ENCODE results near the gene SRD5A1. TPM values are rescaled to one million over a fixed set of nuclear protein-coding genes. Genes with fewer than 3 reads are reported as not detected.

SRD5A1 gene
- total and polyA plus RNA-seq, 2 experiments from 2014 or later: 18.2 to 87.3 TPM

GRCh38 chr5:6673031-6673430, 39.8 kb downstream of the SRD5A1 start:
- DNase-seq (ENCODE audit: low spot score): no peak
- Histone ChIP-seq H3K36me3 (ENCODE audit: insufficient read depth) (no peaks in the 10 kb centered on the region), H3K27me3 (ENCODE audit: insufficient read depth) (no peaks in the 10 kb centered on the region), H3K4me1 (ENCODE audit: insufficient read depth) (no peaks in the 10 kb centered on the region; the same call in 1 of the 2 replicates), H2AFZ (no peak overlapping the region), H3F3A (replicated peaks; ENCODE audit: low read depth) (no peaks in the 10 kb centered on the region), H4K20me1 (replicated peaks; ENCODE audit: insufficient read depth) (no peaks in the 10 kb centered on the region), H3K4me2 (no peak overlapping the region), H3K79me2 (replicated peaks; ENCODE audit: insufficient read depth) (no peaks in the 10 kb centered on the region), H3K27ac (ENCODE audit: low read depth) (no peak overlapping the region), H3K4me3 (no peak overlapping the region), H3K9me2 (ENCODE audit: insufficient read depth) (peaks cover 15% of the 10 kb centered on the region; the same call in 1 of the 2 replicates)
- TF ChIP-seq EZH2 (IDR thresholded peaks at IDR 0.05; ENCODE audit: low read depth, unreplicated experiment): no peak
- no peak for TF ChIP-seq ZNF114 (CRISPR knock-in tag; IDR thresholded peaks at IDR 0.05)
- no peak for TF ChIP-seq ETS1 (IDR thresholded peaks at IDR 0.05)
- no peak for TF ChIP-seq JUNB (IDR thresholded peaks at IDR 0.05; ENCODE audit: unreplicated experiment)
- TF ChIP-seq NANOG (IDR thresholded peaks at IDR 0.05; ENCODE audit: borderline replicate concordance): no peak
- no peak for TF ChIP-seq REST (IDR thresholded peaks at IDR 0.05; ENCODE audit: unreplicated experiment)
- no peak for TF ChIP-seq ZNF331 (CRISPR knock-in tag; IDR thresholded peaks at IDR 0.05; ENCODE audit: low read depth)
- TF ChIP-seq ZNF462 (CRISPR knock-in tag; IDR thresholded peaks at IDR 0.05): no peak
- H3K4me1 Mint-ChIP-seq: peaks cover 9% of the 10 kb centered on the region; the same call in 2 of the 3 replicates
- H3K4me3 Mint-ChIP-seq: no peak overlapping the region
- no peak overlapping the region for H3K27ac Mint-ChIP-seq
- H3K27me3 Mint-ChIP-seq (ENCODE audit: insufficient read depth, low read depth, poor library complexity): no peaks in the 10 kb centered on the region
- peaks cover 61% of the 10 kb centered on the region for H3K36me3 Mint-ChIP-seq (ENCODE audit: low read depth)
- H3K9me3 Mint-ChIP-seq: peaks cover 29% of the 10 kb centered on the region
- ATAC-seq: no peak
